Measurements from ENCODE around the gene RAE1. TPM values are rescaled to one million over a fixed set of nuclear protein-coding genes. Genes with fewer than 3 reads are reported as not detected.

Gene RAE1
- total RNA-seq, 1 experiment from 2014 or later = 42.8 TPM

DNA sequence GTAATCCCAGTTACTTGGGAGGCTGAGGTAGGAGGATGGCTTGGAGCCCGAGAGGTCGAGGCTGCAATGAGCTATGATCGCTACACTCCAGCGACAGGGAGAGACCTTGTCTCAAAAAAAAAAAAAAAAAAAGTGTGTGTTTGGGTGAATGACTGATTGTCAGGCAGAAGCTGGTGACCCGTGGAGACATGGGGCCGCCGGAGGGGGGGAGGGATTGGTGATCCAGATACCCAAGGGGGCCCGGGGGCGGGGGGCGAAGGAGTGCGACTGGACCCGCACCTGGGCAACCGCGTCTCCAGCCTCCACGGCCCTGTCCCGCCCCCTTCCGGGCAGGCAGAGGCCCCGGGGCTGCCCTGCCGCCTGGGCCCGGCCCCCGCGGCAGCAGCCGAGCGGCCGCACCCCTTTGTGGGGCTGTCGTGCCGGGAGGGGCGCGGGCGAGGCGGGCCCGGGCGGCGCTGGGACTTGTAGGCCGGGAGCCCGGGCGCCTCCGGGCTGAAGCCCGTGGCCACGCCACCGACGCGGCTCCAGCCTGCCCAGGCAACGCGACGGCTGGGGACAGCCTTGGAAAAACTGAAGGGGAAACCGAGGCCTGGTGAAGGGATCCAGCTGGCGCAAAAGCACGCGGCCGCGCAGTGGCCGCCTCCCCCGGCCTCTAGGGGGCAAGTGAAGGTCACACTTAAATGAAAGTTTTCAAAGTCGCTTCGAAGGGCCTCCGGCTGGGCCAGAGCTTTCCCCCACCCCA lies 38.1 kb downstream of the RAE1 start:
- DNase-seq (ENCODE audit: low spot score) = no peak

DNA sequence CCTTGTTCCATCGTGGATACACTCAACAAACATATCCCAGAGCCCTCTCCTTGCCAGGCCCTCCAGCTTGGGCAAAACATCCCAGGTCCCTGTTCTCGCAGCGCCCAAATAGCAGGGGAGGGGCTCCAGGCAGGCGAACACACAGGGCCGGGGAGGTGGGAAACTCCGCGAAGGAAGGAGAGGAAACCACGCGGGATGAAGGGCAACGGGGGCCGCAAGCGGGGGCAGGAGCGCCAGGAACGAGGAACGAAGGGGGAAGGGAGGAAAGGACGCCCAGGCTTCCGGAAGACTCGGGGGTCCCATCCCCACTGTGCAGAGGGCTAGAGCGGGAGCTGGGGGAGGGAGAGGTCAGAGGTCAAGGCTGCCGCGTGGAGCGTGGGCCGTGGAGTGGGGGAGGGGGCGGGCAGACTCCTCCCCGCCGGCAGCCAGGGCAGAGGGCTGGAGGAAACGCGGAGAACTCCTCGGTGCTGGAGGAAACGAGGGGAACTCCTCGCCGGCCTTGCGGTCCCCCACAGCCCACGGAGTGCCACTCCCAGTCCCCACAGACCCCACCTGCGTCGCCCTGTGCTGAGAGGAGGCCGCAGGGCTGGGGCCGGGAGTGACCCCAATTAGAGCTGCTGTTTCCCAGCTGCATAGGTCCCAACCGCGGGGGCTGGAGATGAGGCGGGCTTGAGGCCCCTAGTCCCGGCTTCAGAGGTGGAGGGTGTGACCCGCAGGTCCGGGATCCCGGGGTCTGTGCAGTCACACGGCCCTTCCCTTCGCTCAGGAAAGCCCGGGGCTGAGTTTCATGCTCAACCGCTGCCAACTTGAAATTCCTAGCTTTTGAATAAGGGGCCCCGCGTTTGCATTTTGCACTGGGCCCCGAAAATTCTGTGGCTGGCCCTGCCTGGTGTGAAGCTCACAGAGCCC lies 38.9 kb downstream of the RAE1 start:
- no peak for DNase-seq (ENCODE audit: low spot score)

DNA sequence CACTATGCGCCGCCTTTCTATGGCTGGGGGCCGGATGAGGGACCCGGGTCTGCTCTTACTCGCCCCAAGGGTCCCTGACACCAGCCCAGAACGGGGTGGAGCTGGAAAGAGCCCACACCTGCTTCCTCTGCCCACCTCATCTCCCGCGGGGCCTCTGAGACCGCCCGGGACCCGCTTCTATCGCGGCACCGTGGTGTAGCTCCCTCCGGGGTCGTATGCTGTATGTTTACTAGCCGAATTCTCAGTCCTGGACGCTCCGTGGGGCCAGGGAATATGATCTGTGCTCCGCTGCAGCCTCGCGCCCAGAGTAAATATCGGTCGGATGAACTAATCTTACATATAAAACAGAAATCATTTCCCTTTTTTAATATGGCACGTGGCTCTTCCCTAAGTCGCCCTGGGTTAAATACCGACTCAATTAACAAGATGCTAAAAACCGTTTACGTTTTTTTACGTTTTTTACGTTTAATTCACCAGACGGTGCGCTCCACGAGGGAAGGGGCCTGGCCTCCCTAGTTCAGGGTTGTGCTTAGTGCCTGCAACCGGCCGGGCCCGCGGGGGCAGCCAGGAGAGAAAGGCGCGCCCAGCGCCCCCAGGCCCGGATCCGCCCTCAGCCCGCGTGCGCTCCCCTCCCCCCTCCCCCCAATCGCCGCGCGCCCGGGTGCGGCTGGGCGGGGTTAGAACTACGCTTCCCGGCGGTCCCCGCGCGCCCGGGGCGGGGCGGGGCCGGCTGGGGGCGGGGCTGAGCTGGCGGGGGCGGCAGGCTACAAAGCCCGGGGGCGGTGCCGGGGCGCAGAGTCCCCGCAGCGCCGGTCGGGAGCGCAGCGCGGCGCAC lies 39.8 kb downstream of the RAE1 start, which contains the start of gene RBM38:
TSS of gene RBM38 (plus strand) at position 793 of the 835 bp plus-strand sequence. CDS start 186 bp downstream, outside the sequence.
- DNase-seq (ENCODE audit: low spot score) = no peak

DNA sequence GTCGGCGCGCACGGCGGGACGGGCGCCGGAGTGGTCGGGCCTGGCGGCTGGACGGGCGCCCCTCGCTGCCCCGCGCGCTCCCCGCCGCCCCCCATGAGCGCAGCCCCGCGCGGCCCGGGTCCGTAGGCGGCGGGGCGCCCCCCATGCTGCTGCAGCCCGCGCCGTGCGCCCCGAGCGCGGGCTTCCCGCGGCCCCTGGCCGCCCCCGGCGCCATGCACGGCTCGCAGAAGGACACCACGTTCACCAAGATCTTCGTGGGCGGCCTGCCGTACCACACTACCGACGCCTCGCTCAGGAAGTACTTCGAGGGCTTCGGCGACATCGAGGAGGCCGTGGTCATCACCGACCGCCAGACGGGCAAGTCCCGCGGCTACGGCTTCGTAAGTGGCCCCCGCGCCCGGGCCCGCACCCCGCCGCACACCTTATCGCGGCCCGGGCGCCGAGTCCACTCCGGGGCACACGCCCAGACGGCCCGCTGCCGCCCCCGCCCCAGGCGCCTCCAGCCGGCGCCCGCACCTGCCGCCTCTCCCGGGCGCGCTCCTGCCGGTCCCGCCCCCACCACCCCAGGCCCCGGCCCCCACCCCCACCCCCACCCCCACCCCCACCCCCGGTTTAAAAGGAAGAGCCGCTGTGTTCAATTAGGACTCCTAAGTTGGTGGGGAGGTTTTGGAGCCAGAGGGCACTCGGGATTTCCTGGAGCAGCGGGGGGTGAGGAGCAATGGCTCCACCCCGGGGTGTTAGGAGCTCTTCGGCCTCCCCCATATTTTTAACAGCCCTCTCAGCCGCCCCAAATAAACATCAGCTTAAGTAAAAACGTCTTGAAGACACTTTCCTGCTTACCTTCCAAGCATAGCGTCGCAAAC lies 40.6 kb downstream of the RAE1 start:
- DNase-seq (ENCODE audit: low spot score) = no peak

- DNase-seq (ENCODE audit: low spot score) = no peak
Observed at GRCh38 chr20:57392512-57393271, 41.6 kb downstream of the RAE1 start.

- DNase-seq (ENCODE audit: low spot score) = no peak
Observed at GRCh38 chr20:57393321-57394120, 42.5 kb downstream of the RAE1 start.

DNA sequence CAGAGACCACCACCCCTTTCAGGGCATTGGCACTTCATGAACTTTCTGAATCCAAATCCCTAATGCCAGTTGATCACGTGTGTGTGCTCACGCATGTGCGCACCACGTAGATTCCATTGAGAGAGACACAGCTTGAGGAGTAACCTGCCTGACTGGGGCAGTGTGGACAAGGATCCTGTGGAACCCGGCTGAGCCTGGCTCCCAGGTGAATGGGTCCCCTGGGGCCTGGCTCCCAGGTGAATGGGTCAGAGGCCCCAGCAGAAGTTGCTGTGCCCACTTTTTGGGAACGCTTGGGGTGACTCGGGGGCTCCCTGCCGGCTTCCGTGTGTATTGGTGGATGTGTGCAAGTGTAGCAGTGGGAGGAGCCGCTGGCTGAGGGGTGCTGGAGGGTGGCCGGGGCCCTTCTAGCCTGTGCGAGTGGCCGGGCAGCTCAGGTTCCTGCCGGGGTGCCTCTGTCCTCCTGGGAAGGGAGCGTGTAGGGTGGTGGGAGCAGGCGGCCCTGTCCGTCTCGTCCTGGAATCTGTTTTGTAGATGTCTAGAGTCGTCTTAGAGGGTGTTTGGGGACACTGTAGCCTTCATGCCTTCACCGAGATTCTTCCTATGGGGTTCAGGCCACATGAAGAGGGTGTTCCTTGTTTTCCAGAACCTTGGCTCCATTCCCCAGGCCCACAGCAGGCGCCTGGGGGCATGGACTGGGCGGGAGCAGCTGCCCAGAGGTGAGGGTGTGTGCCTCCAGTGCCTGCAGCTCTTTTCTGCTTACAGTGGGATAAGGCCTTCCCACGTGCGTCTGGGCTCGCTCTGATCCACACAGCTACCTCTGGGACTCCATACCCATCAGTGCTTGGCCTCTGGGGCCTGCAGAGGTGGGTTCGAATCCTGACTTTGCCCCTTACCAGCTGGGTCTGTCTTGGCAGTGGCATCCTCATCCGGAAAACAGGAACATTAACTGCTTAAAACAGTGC lies 43.3 kb downstream of the RAE1 start:
- DNase-seq (ENCODE audit: low spot score) = no peak

- peak; percentile 45 for DNase-seq (ENCODE audit: low spot score)
Observed at GRCh38 chr20:57395111-57395966, 44.3 kb downstream of the RAE1 start.

DNA sequence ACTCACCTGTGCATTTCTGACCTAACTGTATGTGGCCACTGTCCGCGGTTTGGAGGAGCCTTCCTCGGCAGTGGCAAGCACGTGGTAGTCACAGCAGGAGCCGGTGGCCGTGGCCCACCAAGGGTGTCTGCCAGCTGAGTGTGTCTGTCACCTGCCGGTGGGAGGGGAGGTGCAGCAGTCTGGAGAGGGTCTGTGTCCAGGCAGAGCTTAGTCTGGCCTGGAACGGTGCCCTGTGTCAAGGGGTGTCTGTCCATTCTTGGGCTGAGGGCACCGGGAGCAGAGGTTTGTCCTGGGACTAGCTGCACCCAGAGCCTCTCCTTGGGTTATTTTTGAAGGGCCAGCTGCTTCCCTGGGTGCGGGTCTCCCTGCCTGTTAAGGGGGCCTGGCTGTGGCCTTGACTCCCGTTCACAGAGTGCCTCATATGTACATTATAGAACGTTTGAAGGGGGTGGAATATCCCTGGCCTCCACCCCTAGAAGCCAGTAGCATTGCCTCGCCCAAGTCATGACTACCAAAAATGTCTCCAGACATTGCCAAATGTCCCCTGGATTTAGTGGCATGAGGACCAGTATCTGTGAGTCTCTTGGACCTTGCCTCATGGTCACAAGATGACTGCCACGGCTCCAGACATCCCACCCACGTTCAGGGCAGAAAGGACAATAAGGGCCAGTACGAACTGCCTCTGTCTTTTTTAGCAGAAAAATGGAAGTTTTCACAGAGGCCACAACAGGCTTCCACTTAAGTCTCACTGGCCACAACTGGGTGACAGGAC lies 45.3 kb downstream of the RAE1 start:
- DNase-seq (ENCODE audit: low spot score) = no peak

GRCh38 chr20:57396984-57397692 lies 46.1 kb downstream of the RAE1 start:
- DNase-seq (ENCODE audit: low spot score) = no peak

GRCh38 chr20:57397693-57398108 lies 46.6 kb downstream of the RAE1 start:
- no peak for DNase-seq (ENCODE audit: low spot score)

- no peak for DNase-seq (ENCODE audit: low spot score)
Observed at GRCh38 chr20:57398231-57398821, 47.3 kb downstream of the RAE1 start.

DNA sequence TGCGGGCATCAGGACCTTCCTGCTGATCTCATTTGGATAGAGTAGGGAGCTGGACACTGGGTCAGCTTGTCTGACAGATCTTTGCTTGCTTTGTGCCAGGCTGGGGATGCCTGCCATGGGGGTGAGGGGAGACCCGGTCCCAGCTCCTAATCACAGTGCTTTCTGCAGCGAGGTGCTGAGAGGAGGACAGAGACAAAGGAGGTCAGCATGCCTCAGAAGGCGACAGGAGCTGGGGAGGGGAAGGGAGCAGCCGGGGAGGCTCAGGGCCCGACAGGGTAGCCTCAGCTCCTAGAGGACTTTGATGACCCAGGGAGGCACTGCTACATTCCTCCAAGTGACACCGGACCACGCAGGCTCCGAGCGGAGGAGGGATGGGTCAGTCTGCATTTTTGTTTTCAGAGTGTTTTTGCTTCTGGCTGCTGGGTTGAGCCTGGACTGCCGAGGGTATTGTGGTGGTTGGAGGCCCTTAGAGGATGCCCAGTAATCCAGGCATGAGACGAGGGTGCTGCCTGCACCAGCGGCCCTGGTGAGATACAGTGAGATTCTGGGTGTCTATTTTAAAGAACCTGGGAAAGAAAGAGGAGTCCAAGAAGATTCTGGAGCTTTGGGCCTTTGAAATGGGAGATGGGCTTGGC lies 48.0 kb downstream of the RAE1 start:
- DNase-seq (ENCODE audit: low spot score) = no peak

GRCh38 chr20:57399587-57400155 lies 48.6 kb downstream of the RAE1 start:
- peak; percentile 68 for DNase-seq (ENCODE audit: low spot score)
